ENCODE results near the gene BOLA1.
"Not testable (repeated sequence)": the region's sequence is repeated elsewhere in the genome, so short reads cannot be mapped to it uniquely, and the experiment has no call there.

GRCh38 chr1:149852263-149852662 lies 47.1 kb upstream of the BOLA1 start:
- TF ChIP-seq CTCF (conservative IDR thresholded peaks at IDR 0.05; ENCODE audit: low read depth in 2 of 2); EZH2 (IDR thresholded peaks at IDR 0.05; ENCODE audit: low read depth, unreplicated experiment): not testable (repeated sequence)
